ENCODE data around the gene TRIM73. TPM values are rescaled to one million over a fixed set of nuclear protein-coding genes. Genes with fewer than 3 reads are reported as not detected.

The TRIM73 gene
- total RNA-seq, result under 0.01 TPM in 1 of 2 replicates, not detected in the other

DNA sequence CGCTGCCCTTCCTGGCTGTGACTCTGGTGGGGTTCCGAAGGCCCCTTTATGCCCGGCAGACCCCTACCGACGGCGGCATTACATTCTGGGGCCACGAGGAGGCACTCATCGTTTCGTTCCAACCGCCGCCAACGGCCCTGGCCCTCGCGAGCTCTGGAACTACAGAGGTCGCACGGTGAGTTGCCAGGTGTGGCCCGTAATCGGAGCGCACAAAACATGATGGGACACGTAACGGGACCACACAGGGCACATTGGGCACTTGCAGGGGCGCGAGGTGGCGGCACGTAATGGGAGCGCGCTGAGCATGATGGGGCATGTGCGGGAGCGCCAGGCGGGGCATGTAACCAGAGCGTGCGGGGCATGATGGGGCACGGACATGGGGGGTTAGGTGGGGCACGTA, at the start of gene TRIM73:
Gene TRIM73 (plus strand): TSS at position 301 of the 400 bp plus-strand sequence. CDS start 3,305 bp downstream, outside the sequence.

Other genes with a start within 250 kb of the TRIM73 start
- gene POM121C, start 90.7 kb downstream of the TRIM73 start, total RNA-seq, result 8.3 and 9.5 TPM in 2 replicates
- gene SPDYE5, start 96.7 kb downstream of the TRIM73 start, total RNA-seq, result not detected in 2 replicates

Data from myometrial cell (primary cell).